HuH-7 (cell line): ENCODE measurements around the gene OLIG1.

Experiments
- DNase-seq: peaks from one replicate; pipeline ENCODE4 v3.0.0; 2011; ENCODE audit warnings: low spot score

Gene OLIG1

GRCh38 chr21:33069994-33070743 lies at the start of gene OLIG1:
Gene OLIG1, plus strand, starts transcription at chr21:33070141. Its CDS starts 106 bp downstream, at chr21:33070247.
- no peak for DNase-seq

- no peak for DNase-seq
Observed at GRCh38 chr21:33020558-33021100, 49.3 kb upstream of the OLIG1 start.

- no peak for DNase-seq
Observed at GRCh38 chr21:33021150-33021549, 48.8 kb upstream of the OLIG1 start.

GRCh38 chr21:33021667-33022066 lies 48.3 kb upstream of the OLIG1 start:
- DNase-seq: no peak

GRCh38 chr21:33022489-33022827 lies 47.5 kb upstream of the OLIG1 start:
- DNase-seq: no peak

- no peak for DNase-seq
Observed at GRCh38 chr21:33022828-33023573, 46.9 kb upstream of the OLIG1 start.

- DNase-seq: no peak
Observed at GRCh38 chr21:33023574-33024200, 46.3 kb upstream of the OLIG1 start.

GRCh38 chr21:33024201-33025103 lies 45.5 kb upstream of the OLIG1 start:
- DNase-seq: no peak

- no peak for DNase-seq
Observed at GRCh38 chr21:33025106-33025488, 44.8 kb upstream of the OLIG1 start.

- DNase-seq: no peak
Observed at GRCh38 chr21:33025489-33026442, 44.2 kb upstream of the OLIG1 start, which contains the start of gene OLIG2. Gene OLIG2, plus strand, starts transcription at chr21:33025935. Its CDS starts 928 bp downstream, at chr21:33026863.

- DNase-seq: no peak
Observed at GRCh38 chr21:33026443-33026858, 43.5 kb upstream of the OLIG1 start.

- DNase-seq: no peak
Observed at GRCh38 chr21:33026878-33027400, 43.0 kb upstream of the OLIG1 start.

GRCh38 chr21:33027401-33028286 lies 42.3 kb upstream of the OLIG1 start:
- no peak for DNase-seq

GRCh38 chr21:33028287-33028670 lies 41.7 kb upstream of the OLIG1 start:
- DNase-seq: no peak

- DNase-seq: no peak
Observed at GRCh38 chr21:33028773-33029384, 41.1 kb upstream of the OLIG1 start.

- DNase-seq: no peak
Observed at GRCh38 chr21:33029385-33029921, 40.5 kb upstream of the OLIG1 start.

GRCh38 chr21:33029975-33030461 lies 39.9 kb upstream of the OLIG1 start:
- no peak for DNase-seq

- no peak for DNase-seq
Observed at GRCh38 chr21:33030633-33031032, 39.3 kb upstream of the OLIG1 start.
